ENCODE results near the gene PNPO. TPM values are rescaled to one million over a fixed set of nuclear protein-coding genes. Genes with fewer than 3 reads are reported as not detected.

PNPO gene
- polyA plus RNA-seq, 1 donor (not counting 4 experiments of a cell fraction or from before 2014, with no cell fraction given), result 35.5 TPM

DNA sequence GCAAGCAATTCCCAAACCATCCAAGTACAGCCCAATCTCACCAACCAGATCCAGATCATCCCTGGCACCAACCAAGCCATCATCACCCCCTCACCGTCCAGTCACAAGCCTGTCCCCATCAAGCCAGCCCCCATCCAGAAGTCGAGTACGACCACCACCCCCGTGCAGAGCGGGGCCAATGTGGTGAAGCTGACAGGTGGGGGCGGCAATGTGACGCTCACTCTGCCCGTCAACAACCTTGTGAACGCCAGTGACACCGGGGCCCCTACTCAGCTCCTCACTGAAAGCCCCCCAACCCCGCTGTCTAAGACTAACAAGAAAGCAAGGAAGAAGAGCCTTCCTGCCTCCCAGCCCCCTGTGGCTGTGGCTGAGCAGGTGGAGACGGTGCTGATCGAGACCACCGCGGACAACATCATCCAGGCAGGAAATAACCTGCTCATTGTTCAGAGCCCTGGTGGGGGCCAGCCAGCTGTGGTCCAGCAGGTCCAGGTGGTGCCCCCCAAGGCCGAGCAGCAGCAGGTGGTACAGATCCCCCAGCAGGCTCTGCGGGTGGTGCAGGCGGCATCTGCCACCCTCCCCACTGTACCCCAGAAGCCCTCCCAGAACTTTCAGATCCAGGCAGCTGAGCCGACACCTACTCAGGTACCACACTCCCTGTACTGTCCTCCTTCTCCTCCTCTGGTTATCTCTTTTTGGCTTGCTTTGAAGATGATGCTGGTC, 24.7 kb upstream of the PNPO start:
- no peaks in the 10 kb centered on the region for H3K79me2 ChIP-seq (ENCODE audit: control insufficient read depth, insufficient read depth, low read length)
- DNase-seq (ENCODE audit: low read depth, low spot score), result no peak
- no peak overlapping the region for H3K4me2 ChIP-seq (ENCODE audit: control insufficient read depth, extremely low read depth, insufficient read depth, low read depth, low read length)
- TF ChIP-seq, protein P1, sequence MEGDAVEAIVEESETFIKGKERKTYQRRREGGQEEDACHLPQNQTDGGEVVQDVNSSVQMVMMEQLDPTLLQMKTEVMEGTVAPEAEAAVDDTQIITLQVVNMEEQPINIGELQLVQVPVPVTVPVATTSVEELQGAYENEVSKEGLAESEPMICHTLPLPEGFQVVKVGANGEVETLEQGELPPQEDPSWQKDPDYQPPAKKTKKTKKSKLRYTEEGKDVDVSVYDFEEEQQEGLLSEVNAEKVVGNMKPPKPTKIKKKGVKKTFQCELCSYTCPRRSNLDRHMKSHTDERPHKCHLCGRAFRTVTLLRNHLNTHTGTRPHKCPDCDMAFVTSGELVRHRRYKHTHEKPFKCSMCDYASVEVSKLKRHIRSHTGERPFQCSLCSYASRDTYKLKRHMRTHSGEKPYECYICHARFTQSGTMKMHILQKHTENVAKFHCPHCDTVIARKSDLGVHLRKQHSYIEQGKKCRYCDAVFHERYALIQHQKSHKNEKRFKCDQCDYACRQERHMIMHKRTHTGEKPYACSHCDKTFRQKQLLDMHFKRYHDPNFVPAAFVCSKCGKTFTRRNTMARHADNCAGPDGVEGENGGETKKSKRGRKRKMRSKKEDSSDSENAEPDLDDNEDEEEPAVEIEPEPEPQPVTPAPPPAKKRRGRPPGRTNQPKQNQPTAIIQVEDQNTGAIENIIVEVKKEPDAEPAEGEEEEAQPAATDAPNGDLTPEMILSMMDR (optimal IDR thresholded peaks at IDR 0.05 in 1 of 3, IDR thresholded peaks at IDR 0.05 in 1 of 3, conservative IDR thresholded peaks at IDR 0.05 in 1 of 3; ENCODE audit: extremely low read depth in 1 of 3, insufficient read depth in 2 of 3, low read length in 3 of 3), result no peak
- TF ChIP-seq EZH2 (IDR thresholded peaks at IDR 0.05; ENCODE audit: low read length), result no peak
- H4K20me1 ChIP-seq (ENCODE audit: control insufficient read depth, extremely low read depth, insufficient read depth, low read length), result no peaks in the 10 kb centered on the region
- H3K36me3 ChIP-seq (ENCODE audit: control insufficient read depth in 2 of 2, extremely low read depth in 1 of 2, insufficient read depth in 2 of 2, low read length in 2 of 2), result peaks cover 0 to 4% of the 10 kb centered on the region in 2 experiments
- dilution Hi-C loops (cut with MboI; ENCODE audit: extremely low pct_ligation_motif_present, low sequenced_read_pairs), result no loop called here
- no peak for FAIRE-seq
- peaks cover 2% of the 10 kb centered on the region for H3K9me1 ChIP-seq (ENCODE audit: control insufficient read depth, extremely low read depth, insufficient read depth, low read length)
- H2AFZ ChIP-seq (ENCODE audit: control insufficient read depth, low read length), result no peak overlapping the region
- H3K4me3 ChIP-seq (ENCODE audit: control insufficient read depth in 2 of 3, extremely low read depth in 1 of 3, insufficient read depth in 2 of 3, low read depth in 1 of 3, low read length in 3 of 3), result no peak overlapping the region
- H3K9me3 ChIP-seq (ENCODE audit: control insufficient read depth, low read depth, low read length), result no peaks in the 10 kb centered on the region
- H3K9ac ChIP-seq (ENCODE audit: control insufficient read depth, extremely low read depth, insufficient read depth, low read length), result no peak overlapping the region
- H3K27ac ChIP-seq (ENCODE audit: control insufficient read depth, insufficient read depth, low read length), result no peak overlapping the region
- H3K4me1 ChIP-seq (ENCODE audit: control insufficient read depth, extremely low read depth, insufficient read depth, low read length), result peaks cover 6% of the 10 kb centered on the region
- no peaks in the 10 kb centered on the region for H3K27me3 ChIP-seq (ENCODE audit: control insufficient read depth, extremely low read depth, insufficient read depth, low read length)

DNA sequence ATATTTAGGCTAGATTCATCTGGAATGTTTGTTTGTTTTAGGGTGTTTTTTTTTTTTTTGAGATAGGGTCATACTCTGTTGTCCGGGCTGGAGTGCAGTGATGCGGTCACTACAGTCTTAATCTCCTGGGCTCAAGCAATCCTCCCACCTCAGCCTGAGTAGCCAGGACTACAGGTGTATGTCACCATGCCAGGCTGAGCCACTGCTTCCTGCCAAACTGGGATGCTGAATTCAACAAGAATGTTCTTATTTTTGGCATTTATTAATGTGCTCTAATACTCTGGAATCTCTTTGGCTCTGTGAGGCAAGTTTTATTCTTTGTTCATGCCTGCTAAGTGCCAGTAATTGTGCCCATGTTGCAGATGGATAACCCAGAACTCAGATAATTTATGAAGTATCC, 23.8 kb upstream of the PNPO start:
- no peak overlapping the region for H2AFZ ChIP-seq (ENCODE audit: control insufficient read depth, low read length)
- peaks cover 6% of the 10 kb centered on the region for H3K4me1 ChIP-seq (ENCODE audit: control insufficient read depth, extremely low read depth, insufficient read depth, low read length)
- H3K9me1 ChIP-seq (ENCODE audit: control insufficient read depth, extremely low read depth, insufficient read depth, low read length), result peaks cover 2% of the 10 kb centered on the region
- H3K79me2 ChIP-seq (ENCODE audit: control insufficient read depth, insufficient read depth, low read length), result no peaks in the 10 kb centered on the region
- no peak overlapping the region for H3K27ac ChIP-seq (ENCODE audit: control insufficient read depth, insufficient read depth, low read length)
- H3K27me3 ChIP-seq (ENCODE audit: control insufficient read depth, extremely low read depth, insufficient read depth, low read length), result no peaks in the 10 kb centered on the region
- no peak overlapping the region for H3K4me3 ChIP-seq (ENCODE audit: control insufficient read depth in 2 of 3, extremely low read depth in 1 of 3, insufficient read depth in 2 of 3, low read depth in 1 of 3, low read length in 3 of 3)
- TF ChIP-seq EZH2 (IDR thresholded peaks at IDR 0.05; ENCODE audit: low read length), result no peak
- TF ChIP-seq, protein P1 (optimal IDR thresholded peaks at IDR 0.05 in 1 of 3, IDR thresholded peaks at IDR 0.05 in 1 of 3, conservative IDR thresholded peaks at IDR 0.05 in 1 of 3; ENCODE audit: extremely low read depth in 1 of 3, insufficient read depth in 2 of 3, low read length in 3 of 3), result no peak
- FAIRE-seq (no peak), DNase-seq (ENCODE audit: low read depth, low spot score) (no peak)
- no peak overlapping the region for H3K4me2 ChIP-seq (ENCODE audit: control insufficient read depth, extremely low read depth, insufficient read depth, low read depth, low read length)
- H4K20me1 ChIP-seq (ENCODE audit: control insufficient read depth, extremely low read depth, insufficient read depth, low read length), result no peaks in the 10 kb centered on the region
- no peaks in the 10 kb centered on the region for H3K9me3 ChIP-seq (ENCODE audit: control insufficient read depth, low read depth, low read length)
- no peak overlapping the region for H3K9ac ChIP-seq (ENCODE audit: control insufficient read depth, extremely low read depth, insufficient read depth, low read length)
- dilution Hi-C loops (cut with MboI; ENCODE audit: extremely low pct_ligation_motif_present, low sequenced_read_pairs), result no loop called here
- peaks cover 0 to 4% of the 10 kb centered on the region in 2 experiments for H3K36me3 ChIP-seq (ENCODE audit: control insufficient read depth in 2 of 2, extremely low read depth in 1 of 2, insufficient read depth in 2 of 2, low read length in 2 of 2)

Data from keratinocyte (primary cell).